Activated CD4-positive, alpha-beta memory T cell treated with anti-CD3 and anti-CD28 coated beads for 36 hours (primary cell): ENCODE data around the gene B4GAT1. TPM values are rescaled to one million over a fixed set of nuclear protein-coding genes. Genes with fewer than 3 reads are reported as not detected.

Experiments
- CTCF ChIA-PET: fragments of 350-600 bp; sonication (Branson Sonifier 250); formaldehyde crosslinking; loops from one replicate; lab custom pipeline; 2021; ENCODE audit warnings: antibody characterized with exemption, inconsistent platforms; lab: Charles Lee
- POLR2A ChIA-PET: fragments of 350-600 bp; sonication (Branson Sonifier 250); formaldehyde crosslinking; loops from one replicate; lab custom pipeline; 2021; ENCODE audit warnings: antibody characterized with exemption; lab: Charles Lee
- DNase-seq: peaks from one replicate; pipeline ENCODE4 v3.0.0-alpha.2; 2020
- H3K27ac Mint-ChIP-seq: one replicate; pipeline ENCODE4 v1.8.0; 2021; ENCODE audit warnings: mixed read lengths
- H3K27me3 Mint-ChIP-seq: one replicate; pipeline ENCODE4 v1.8.0; 2021; ENCODE audit warnings: mixed read lengths
- H3K36me3 Mint-ChIP-seq: one replicate; pipeline ENCODE4 v1.8.0; 2021; ENCODE audit warnings: mixed read lengths
- H3K4me1 Mint-ChIP-seq: one replicate; pipeline ENCODE4 v1.8.0; 2021; ENCODE audit warnings: low read depth, mixed read lengths
- H3K4me3 Mint-ChIP-seq: one replicate; pipeline ENCODE4 v1.8.0; 2021; ENCODE audit warnings: mild to moderate bottlenecking, mixed read lengths
- H3K9me3 Mint-ChIP-seq: one replicate; pipeline ENCODE4 v1.8.0; 2021; ENCODE audit warnings: mixed read lengths
- intact Hi-C: fragments of 100-400 bp; cut with micrococcal nuclease; formaldehyde crosslinking; loops from one replicate; pipeline ENCODE4 v1.15.1; 2023
- total RNA-seq, 2 experiments: library from RNA; stranded (reverse); gene quantifications; one replicate each; pipeline ENCODE4 v1.2.3, GENCODE V29; 2021

Gene B4GAT1
- total RNA-seq, 2 experiments from 2014 or later, result 8.2 to 8.3 TPM

DNA sequence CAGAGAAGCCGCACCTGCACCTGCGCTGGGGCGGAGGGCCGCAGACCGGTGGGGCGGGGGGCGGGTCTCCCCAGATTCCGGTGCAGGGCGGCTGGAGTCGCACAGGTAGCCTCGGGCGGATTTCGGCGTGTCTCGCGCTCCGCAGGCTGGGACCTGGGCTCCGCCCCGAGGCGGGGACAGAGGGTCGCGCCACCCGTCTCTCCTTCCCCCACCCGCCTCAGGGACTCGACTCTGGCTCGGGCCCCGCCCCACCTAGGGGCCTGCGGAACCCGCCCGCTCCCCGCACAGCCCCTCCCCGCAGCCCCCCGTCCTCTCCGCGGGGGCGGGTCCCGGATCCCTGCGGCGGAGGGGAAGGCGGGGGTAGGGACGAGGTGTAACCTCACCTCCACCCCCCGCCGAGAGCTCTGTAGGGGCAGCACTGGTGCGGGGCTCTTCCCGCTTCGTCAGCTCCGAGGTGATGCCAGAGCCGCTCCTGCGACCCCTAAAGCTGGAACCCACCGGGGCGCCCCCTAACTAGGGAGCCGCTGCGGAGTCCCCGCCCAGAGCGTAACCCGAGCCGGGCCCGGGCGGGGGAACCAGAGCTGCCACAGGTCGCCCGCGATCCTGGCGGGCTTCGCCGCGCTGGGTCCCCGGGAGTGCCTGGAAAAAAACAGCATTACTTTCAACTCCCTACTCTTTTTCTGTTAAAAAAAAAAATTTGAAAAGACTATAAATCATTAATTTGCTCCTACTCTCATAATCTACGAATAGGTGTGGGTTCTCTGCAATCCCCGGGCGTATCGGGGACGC lies 24.4 kb upstream of the B4GAT1 start, which contains the start of gene SLC29A2:
Gene SLC29A2, minus strand, starts transcription at position 134 of the 789 bp plus-strand sequence. CDS start 169 bp downstream, outside the sequence.
- Mint-ChIP-seq H3K27me3 (no peaks in the 10 kb centered on the region), H3K4me1 (peaks cover 16% of the 10 kb centered on the region), H3K4me3 (peak within 1 kb of the TSS; percentile 83), H3K9me3 (no peaks in the 10 kb centered on the region), H3K27ac (peak within 1 kb of the TSS; percentile 86), H3K36me3 (peaks cover 9% of the 10 kb centered on the region)
- DNase-seq, result peak; percentile 90
- intact Hi-C loops, result loop anchor here (1.0 to 2.0 kb wide), 2 partner anchors 15 to 60 kb away; no protein-coding TSS in a partner anchor
- POLR2A ChIA-PET, result interaction anchor here (0.6 to 2.4 kb wide), 7 partner anchors 8 to 521 kb away, joined by 3 to 5 read pairs (median 3); partner anchors contain the start of gene MRPL11
- CTCF ChIA-PET, result interaction anchor here (1.1 to 2.9 kb wide), 5 partner anchors 9 to 60 kb away, joined by 5 to 26 read pairs (median 14); no protein-coding TSS in a partner anchor

DNA sequence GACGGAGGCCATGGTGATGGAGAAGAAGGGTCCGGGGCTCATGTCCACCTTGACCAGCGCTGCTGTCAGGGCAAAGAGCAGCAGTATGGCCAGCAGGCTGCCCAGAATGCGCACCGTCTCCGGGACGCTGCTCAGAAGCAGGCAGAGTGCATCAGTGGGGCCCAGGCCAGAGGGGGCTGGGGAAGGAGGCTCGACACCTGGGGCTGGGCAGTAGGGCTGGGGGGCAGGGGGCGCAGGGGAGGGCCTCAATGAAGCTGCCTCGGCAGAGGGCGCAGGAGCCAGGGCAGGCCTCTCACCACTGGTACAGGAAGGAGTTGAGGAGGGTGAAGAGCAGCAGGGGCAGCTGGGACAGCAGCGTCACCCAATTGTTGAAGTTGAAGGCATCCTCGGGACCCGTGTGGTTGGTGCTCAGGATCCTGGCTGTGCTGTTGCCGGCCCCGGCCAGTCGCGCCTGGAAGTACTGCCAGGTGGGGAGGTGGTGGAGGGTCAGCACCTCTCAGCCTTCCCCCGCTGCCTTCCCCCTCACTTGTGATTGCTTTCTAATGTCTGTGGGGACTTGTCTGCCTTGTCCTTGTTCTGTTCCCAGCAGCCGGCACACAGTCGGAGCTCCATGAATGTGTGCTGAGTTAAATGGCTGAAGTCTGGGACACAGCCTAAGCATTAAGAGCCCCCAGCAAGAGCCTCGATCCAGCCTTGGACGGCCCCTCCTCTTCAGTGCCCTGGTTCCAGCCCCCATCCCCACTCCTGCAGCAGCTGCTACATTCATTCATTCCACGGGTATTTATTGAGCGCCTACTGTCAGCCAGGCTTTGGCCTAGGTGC lies 21.9 kb upstream of the B4GAT1 start:
- intact Hi-C loops, result no loop called here
- Mint-ChIP-seq H3K27ac (no peak overlapping the region), H3K36me3 (peaks cover 9% of the 10 kb centered on the region), H3K27me3 (no peaks in the 10 kb centered on the region), H3K9me3 (no peaks in the 10 kb centered on the region), H3K4me3 (peak overlapping the region; percentile 83), H3K4me1 (peaks cover 16% of the 10 kb centered on the region)
- CTCF ChIA-PET, result interaction anchor here (1.2 kb wide), 1 partner anchor 17 kb away, joined by 3 read pairs; no protein-coding TSS in a partner anchor
- POLR2A ChIA-PET, result no interaction called here
- no peak for DNase-seq

DNA sequence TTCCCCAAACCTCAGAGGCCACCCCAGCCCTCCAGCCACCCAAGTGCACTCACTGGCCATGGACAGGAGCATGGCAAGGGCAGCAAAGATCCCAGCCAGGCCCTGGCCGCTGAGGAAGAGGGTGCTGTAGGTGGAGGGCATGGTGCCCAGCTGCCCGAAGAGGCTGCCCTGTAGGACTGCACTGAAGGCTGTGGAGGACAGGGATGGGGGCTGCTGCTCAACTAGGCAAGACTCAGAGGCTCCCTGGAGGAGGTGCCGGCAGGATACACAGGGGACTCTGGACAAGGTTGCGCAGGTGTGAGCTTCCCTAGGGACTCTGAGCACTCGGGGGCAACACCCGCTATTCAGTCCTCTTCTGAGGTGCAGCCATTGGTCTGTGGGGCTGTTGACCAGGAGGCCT lies 21.1 kb upstream of the B4GAT1 start:
- H3K4me1 Mint-ChIP-seq, result peaks cover 16% of the 10 kb centered on the region
- no peaks in the 10 kb centered on the region for H3K9me3 Mint-ChIP-seq
- DNase-seq, result no peak
- H3K27ac Mint-ChIP-seq, result no peak overlapping the region
- ChIA-PET POLR2A (no interaction called here), CTCF (no interaction called here)
- H3K27me3 Mint-ChIP-seq, result no peaks in the 10 kb centered on the region
- peaks cover 9% of the 10 kb centered on the region for H3K36me3 Mint-ChIP-seq
- no peak overlapping the region for H3K4me3 Mint-ChIP-seq
- intact Hi-C loops, result no loop called here

DNA sequence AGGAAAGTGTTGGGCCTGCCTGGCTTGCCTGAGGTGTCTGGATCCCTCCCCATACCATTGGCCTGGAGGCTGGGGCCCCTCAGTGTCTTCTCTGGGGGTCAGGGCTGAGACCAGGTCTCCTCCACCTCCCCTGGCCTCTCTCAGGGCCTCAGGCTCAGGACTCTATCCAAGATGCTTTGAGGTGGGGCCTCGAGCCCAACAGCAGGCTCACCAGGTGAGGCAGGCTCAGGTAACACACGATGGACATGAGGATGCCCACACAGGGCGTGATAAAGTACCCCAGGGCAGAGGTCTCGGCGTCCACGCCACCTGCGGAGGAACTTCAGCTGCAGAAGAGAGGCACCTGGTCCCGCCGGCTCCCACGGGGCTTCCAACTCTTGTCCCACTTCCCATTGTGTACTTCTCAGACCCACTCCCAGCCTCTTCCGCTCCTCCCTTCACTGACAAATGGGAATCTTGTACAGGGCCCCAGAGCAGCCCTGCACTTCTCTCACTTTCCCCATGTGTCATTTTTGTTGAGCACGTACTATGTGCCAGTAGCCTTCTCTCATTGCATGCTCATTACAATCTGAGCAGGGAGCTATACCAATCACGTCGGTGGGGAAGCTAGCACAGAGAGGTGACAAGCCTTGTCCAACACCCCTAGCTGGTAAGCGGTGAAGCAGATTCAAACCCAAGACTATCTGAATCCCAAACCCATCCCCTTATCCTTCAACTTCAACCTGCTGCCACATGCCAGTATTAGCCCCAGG lies 20.3 kb upstream of the B4GAT1 start:
- POLR2A ChIA-PET, result no interaction called here
- no peaks in the 10 kb centered on the region for H3K9me3 Mint-ChIP-seq

DNA sequence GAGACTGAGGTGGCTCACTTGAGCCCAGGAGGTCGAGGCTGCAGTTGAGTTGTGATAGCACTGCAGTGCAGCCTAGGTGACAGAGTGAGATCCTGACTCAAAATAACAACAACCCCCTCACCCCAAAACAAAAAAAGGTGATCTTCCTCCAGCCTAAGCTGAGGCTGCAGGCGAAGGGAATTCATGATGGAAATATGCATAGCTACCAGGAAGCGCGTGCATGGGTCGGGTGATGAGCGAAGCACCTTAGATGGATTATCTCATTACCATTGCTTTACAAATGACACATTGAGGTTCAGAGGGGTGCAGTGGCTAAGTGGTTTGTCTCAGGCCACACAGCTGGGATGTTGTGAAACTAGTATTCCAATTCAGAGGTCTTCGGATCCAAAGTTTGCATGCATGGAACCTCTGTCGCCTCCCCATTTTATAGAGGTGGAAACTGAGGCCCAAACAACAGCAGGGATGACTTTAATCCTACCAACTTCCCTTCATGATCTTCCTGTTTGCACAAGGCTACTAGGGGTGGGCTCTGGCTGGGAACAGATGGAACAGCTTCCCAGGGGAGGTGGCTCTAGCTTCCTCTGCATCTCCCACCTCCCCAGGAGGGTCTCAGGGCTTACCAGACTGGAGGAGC lies 19.5 kb upstream of the B4GAT1 start:
- Mint-ChIP-seq H3K27me3 (no peaks in the 10 kb centered on the region), H3K36me3 (peaks cover 9% of the 10 kb centered on the region), H3K9me3 (no peaks in the 10 kb centered on the region), H3K4me3 (no peak overlapping the region), H3K27ac (no peak overlapping the region), H3K4me1 (peaks cover 12% of the 10 kb centered on the region)
- ChIA-PET POLR2A (no interaction called here), CTCF (interaction anchor here (0.5 to 2.4 kb wide), 5 partner anchors 20 to 190 kb away, joined by 3 to 12 read pairs (median 4); partner anchors contain the start of gene BRMS1)
- intact Hi-C loops, result no loop called here
- DNase-seq, result no peak

More for the DNA sequence above, 20.3 kb upstream of the B4GAT1 start:
- H3K27ac Mint-ChIP-seq, result no peak overlapping the region
- no peak overlapping the region for H3K4me3 Mint-ChIP-seq
- peaks cover 9% of the 10 kb centered on the region for H3K36me3 Mint-ChIP-seq
- peaks cover 15% of the 10 kb centered on the region for H3K4me1 Mint-ChIP-seq
- CTCF ChIA-PET, result interaction anchor here (2.4 kb wide), 1 partner anchor 19 kb away, joined by 12 read pairs; no protein-coding TSS in a partner anchor
- no peak for DNase-seq
- no peaks in the 10 kb centered on the region for H3K27me3 Mint-ChIP-seq
- intact Hi-C loops, result no loop called here

DNA sequence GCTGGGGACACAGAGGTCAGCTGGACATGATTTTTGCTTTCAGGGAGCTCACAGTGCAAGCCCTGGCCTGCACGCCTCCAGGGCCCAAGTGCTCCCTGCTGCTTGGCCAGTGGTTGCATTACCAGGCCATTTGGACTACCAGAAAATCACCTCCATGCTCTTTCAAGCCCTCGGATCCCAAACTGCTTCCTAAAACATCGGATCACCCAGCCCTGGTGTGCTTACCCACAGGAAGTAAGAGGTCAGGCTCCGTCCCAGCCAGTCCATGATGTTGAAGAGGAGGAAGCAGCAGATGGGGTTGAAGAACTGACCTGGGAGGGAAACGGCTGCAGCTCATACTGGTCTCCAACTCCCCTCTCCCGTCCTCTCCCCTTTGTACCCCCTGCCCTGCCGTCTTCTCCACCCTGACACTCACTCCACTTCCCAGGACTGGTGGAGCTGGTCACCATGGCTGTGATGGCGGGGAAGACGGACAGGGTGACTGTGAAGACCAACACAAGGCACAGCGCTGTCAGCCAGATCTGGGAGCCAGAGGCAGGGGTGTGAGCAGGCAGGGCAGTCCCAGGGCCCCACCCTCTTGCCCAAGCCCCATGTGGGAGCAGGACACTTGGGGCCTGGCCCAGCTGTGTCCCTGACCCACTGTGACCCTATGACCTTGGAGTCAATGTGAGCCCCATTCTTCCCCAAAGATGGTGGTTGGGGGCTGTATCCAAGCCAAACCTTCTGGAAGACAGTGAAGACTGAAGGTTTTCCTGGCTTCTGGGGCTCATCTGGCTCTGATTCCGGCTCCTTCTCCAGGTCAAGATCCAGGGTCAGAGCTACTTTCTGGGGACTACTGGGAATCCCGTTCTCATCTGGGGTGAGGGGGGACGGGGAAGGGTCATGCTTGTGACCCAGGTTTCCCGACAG lies 18.5 kb upstream of the B4GAT1 start:
- no peak for DNase-seq
- CTCF ChIA-PET, result interaction anchor here (0.5 to 4.0 kb wide), 10 partner anchors 11 to 189 kb away, joined by 3 to 19 read pairs (median 4); partner anchors contain the start of gene BRMS1
- Mint-ChIP-seq H3K9me3 (no peaks in the 10 kb centered on the region), H3K4me1 (peaks cover 12% of the 10 kb centered on the region), H3K27ac (no peak overlapping the region), H3K4me3 (no peak overlapping the region), H3K27me3 (no peaks in the 10 kb centered on the region), H3K36me3 (peaks cover 11% of the 10 kb centered on the region)
- intact Hi-C loops, result no loop called here
- POLR2A ChIA-PET, result no interaction called here

DNA sequence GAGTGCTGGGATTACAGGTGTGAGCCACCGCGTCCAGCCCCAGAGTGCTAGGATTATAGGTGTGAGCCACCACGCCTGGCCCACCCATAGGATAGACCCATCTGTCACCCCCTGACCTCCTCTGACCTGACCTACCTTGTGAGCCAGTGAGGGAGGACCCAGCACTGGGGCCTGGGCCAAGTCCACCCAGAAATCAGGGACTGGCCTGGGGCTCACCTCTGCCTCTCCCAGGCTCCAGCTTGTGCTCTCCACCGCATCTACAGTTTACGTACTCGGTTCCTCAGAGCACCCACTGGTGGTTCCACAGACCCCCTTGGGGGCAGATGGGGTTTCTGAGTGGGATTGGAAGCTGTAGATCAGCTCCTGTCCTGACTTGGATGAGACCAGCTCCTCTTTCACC lies 17.7 kb upstream of the B4GAT1 start:
- POLR2A ChIA-PET, result no interaction called here
- Mint-ChIP-seq H3K4me1 (peaks cover 7% of the 10 kb centered on the region), H3K9me3 (no peaks in the 10 kb centered on the region), H3K27me3 (no peaks in the 10 kb centered on the region), H3K27ac (no peak overlapping the region), H3K4me3 (no peak overlapping the region), H3K36me3 (peaks cover 11% of the 10 kb centered on the region)
- DNase-seq, result no peak
- intact Hi-C loops, result no loop called here
- CTCF ChIA-PET, result interaction anchor here (0.9 to 4.0 kb wide), 10 partner anchors 10 to 56 kb away, joined by 3 to 19 read pairs (median 4); partner anchors contain the start of gene BRMS1

DNA sequence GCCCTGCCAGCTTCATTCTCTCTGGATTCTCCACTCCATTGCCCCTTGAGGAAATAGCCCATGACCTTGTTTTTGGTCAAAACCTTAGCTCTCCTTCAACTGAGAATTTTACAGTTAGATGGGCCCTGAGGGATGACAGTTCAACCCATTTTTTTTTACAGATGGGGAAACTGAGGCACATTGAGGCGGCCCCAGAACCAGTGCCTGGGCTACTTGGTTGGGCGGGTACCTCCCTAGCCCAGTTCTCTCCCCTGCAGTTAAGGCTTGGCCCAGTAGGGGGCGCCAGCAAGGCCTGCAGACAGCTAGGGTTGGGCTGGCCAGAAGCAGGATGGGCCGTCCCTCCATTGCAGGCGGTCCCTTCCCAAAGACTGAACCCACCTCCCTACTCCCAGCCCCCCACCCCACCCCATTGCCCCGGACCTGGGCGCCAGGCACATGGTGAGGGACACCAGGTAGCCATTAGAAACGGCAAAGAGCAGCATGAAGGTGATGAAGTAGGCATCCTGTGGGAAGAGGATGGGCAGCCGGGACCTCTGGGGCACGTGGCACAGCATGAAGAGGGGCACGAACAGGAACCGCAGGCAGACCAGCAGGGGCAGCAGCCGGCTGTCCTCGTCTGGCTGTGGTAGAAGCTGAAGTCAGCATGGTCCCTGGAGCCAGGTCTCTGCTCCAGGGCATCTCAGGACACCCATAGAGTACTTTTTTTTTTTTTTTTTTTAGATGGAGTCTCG lies 16.5 kb upstream of the B4GAT1 start:
- intact Hi-C loops, result no loop called here
- H3K4me3 Mint-ChIP-seq, result no peak overlapping the region
- peak; percentile 84 for DNase-seq
- ChIA-PET POLR2A (interaction anchor here (0.8 kb wide), 1 partner anchor 8 kb away, joined by 3 read pairs; the partner anchor contains the start of gene SLC29A2), CTCF (interaction anchor here (0.5 to 4.0 kb wide), 24 partner anchors 8 to 573 kb away, joined by 3 to 19 read pairs (median 4); partner anchors contain the start of genes B4GAT1, BRMS1, SLC29A2 and YIF1A)
- H3K27ac Mint-ChIP-seq, result no peak overlapping the region
- H3K36me3 Mint-ChIP-seq, result peaks cover 6% of the 10 kb centered on the region
- H3K27me3 Mint-ChIP-seq, result no peaks in the 10 kb centered on the region
- no peaks in the 10 kb centered on the region for H3K4me1 Mint-ChIP-seq
- H3K9me3 Mint-ChIP-seq, result no peaks in the 10 kb centered on the region

DNA sequence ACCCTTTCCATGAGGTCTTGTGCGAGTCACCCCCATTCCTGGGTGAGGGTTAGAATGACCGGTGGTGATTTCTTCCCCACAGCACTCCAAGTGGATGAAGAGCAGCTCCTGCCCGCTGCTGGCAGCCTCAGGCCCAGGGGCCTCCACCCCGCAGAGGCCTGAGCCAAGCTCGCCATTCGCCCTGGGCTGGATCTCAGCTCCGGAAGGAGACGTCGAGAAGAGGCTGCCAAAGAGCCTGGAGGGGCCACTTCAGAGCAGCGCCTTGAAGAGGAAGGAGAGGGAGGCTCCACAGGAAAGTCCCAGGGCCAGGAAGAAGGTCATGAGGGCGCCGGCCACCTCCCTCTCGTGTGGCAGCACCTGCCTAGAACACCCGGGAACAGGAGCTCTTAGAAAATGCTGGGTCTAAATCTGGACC lies 15.8 kb upstream of the B4GAT1 start:
- Mint-ChIP-seq H3K4me1 (no peaks in the 10 kb centered on the region), H3K27ac (no peak overlapping the region), H3K9me3 (no peaks in the 10 kb centered on the region), H3K4me3 (no peak overlapping the region), H3K36me3 (peaks cover 6% of the 10 kb centered on the region), H3K27me3 (no peaks in the 10 kb centered on the region)
- intact Hi-C loops, result no loop called here
- ChIA-PET POLR2A (interaction anchor here (0.8 kb wide), 1 partner anchor 9 kb away, joined by 3 read pairs; the partner anchor contains the start of gene SLC29A2), CTCF (interaction anchor here (0.5 to 4.0 kb wide), 19 partner anchors 8 to 479 kb away, joined by 3 to 19 read pairs (median 4); partner anchors contain the start of genes B4GAT1, BRMS1, SLC29A2 and YIF1A)
- no peak for DNase-seq
